ENCODE results near the gene C2CD4C. TPM values are rescaled to one million over a fixed set of nuclear protein-coding genes. Genes with fewer than 3 reads are reported as not detected.

Gene C2CD4C
- total and polyA plus RNA-seq, 2 of the 13 experiments (the other 11 are each of a cell fraction or from before 2014, with no cell fraction given) = not detected

DNA sequence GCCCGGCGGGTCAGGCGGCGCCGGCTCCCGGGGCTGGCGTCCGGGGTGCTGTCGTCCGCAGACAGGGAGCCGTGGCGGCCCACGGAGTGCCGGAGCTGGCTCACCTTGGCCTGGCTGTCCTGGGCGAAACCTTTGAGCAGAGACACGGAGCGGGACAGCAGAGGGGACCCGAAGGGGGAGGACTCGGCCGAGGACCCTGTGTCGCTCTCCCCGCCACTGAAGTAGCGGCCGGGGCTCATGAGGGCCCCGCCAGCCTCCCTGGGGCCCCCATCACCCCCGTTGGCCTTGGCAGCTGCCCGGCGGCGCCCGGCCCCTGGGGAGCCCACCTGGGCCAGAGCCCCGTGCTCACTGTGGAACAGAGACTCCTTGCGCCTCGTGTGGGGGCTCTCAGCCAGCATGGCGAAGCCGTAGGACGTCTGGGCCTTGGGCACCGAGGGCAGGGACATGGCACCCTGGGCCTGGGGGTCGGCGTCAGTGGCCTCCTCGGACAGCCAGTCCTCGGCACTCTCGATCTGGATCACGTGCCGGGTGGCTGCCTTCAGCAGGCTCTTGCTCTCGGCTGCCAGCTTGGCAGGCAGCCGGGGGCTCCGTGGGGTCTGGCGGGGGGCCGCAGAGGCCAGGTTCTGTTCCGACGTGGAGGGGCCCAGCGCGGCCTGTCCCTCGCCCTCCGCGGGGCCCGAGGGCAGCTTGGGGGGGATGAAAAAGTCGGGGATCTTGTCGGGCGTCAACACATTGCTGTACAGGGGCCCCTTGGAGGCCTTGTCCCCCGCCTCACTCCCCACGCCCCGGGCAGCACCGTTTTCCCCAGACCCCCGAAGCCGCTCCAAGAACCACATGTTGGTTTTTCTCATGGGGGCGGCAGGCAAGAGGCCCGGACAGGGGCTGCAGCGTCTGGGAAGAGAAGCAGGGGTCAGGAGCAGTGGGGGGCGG is 1.2 kb downstream of the C2CD4C start (continued):
- TF ChIP-seq CREM (IDR thresholded peaks at IDR 0.05) (no peak), CREM (CRISPR knock-in tag; IDR thresholded peaks at IDR 0.05) (no peak)

DNA sequence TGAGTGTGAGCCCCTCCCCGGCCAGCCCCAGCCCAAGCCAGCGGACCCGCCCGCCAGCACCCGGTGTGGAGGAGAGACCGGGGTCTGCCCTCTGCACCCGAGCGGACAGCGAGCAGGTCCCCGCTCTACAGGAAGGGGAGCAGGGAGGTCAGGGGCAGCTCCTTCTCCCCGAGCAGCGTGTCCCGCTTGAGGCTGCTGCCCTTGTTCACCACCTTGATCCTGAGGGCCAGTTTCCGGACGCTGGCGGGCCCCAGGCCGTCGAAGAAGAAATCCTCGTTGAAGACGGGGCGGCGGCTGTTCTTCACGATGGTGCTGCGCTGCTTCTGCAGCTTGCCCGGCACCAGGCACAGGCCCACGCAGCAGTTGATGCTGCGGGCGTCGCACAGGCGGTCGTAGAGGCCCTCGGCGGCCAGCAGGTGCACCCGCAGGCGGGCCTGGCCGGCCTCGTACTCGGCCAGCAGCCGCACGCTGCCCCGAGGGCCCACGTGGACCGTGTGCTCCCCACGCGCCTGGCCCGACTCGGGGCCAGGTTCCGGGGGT is 1.9 kb downstream of the C2CD4C start:
- peaks cover 39 to 80% of the 10 kb centered on the region in 2 experiments for H3K27me3 ChIP-seq (ENCODE audit: control insufficient read depth in 1 of 2, insufficient read depth in 2 of 2, low read length in 2 of 2)
- CTCF ChIA-PET (ENCODE audit: low intra/inter-chr PET ratio, low total read pairs) = no interaction called here
- no peaks in the 10 kb centered on the region for H3K4me1 ChIP-seq (ENCODE audit: insufficient read depth, low read length)
- H3K9me3 ChIP-seq (ENCODE audit: low read length) = no peaks in the 10 kb centered on the region
- no peak overlapping the region for H3K9ac ChIP-seq (ENCODE audit: insufficient read depth, low read depth, low read length)
- ATAC-seq (peak; percentile 56), DNase-seq (ENCODE audit: low spot score) (no peak), FAIRE-seq (no peak)
- H4K20me1 ChIP-seq (ENCODE audit: insufficient read depth, low read length) = 0 out of 2 replicates have a peak, but pooled peaks cover 2% of the 10 kb centered on the region
- no peaks in the 10 kb centered on the region for H3K79me2 ChIP-seq (ENCODE audit: insufficient read depth, low read length)
- WGBS (ENCODE audit: low lambda C conversion rate) = 20% methylated on average over 1 of the region's 48 CpGs
- H3K4me2 ChIP-seq (ENCODE audit: low read depth, low read length) = no peak overlapping the region
- H3K4me3 ChIP-seq (replicated peaks in 1 of 3; ENCODE audit: insufficient read depth in 1 of 3, low read depth in 2 of 3, low read length in 3 of 3) = no peak overlapping the region
- no TSS peak for BruUV-seq (replicated peaks)
- intact Hi-C loops (cut with micrococcal nuclease; ENCODE audit: unreplicated experiment) = no loop called here
- in situ Hi-C loops (cut with HindIII; ENCODE audit: extremely low pct_ligation_motif_present, low pct_unique_long_range_greater_than_20kb) = no loop called here
- H3K27ac ChIP-seq (ENCODE audit: extremely low read length, insufficient read depth, low read length) = no peak overlapping the region
- no peak overlapping the region for H2AFZ ChIP-seq (ENCODE audit: low read length)
- H3K36me3 ChIP-seq (replicated peaks in 1 of 2; ENCODE audit: control insufficient read depth in 1 of 2, insufficient read depth in 2 of 2, low read length in 2 of 2) = no peaks in the 10 kb centered on the region
- POLR2A ChIA-PET = no interaction called here
- TF ChIP-seq, protein P1, sequence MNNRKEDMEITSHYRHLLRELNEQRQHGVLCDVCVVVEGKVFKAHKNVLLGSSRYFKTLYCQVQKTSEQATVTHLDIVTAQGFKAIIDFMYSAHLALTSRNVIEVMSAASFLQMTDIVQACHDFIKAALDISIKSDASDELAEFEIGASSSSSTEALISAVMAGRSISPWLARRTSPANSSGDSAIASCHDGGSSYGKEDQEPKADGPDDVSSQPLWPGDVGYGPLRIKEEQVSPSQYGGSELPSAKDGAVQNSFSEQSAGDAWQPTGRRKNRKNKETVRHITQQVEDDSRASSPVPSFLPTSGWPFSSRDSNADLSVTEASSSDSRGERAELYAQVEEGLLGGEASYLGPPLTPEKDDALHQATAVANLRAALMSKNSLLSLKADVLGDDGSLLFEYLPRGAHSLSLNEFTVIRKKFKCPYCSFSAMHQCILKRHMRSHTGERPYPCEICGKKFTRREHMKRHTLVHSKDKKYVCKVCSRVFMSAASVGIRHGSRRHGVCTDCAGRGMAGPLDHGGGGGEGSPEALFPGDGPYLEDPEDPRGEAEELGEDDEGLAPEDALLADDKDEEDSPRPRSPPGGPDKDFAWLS (CRISPR knock-in tag; IDR thresholded peaks at IDR 0.05; ENCODE audit: borderline replicate concordance) = no peak
- TF ChIP-seq ZNF616 (CRISPR knock-in tag; IDR thresholded peaks at IDR 0.05; ENCODE audit: low read depth) = no peak
- TF ChIP-seq ZNF816 (CRISPR knock-in tag; IDR thresholded peaks at IDR 0.05; ENCODE audit: borderline replicate concordance) = no peak
- no peak for TF ChIP-seq TOE1 (CRISPR knock-in tag; IDR thresholded peaks at IDR 0.05)
- TF ChIP-seq, protein P2, sequence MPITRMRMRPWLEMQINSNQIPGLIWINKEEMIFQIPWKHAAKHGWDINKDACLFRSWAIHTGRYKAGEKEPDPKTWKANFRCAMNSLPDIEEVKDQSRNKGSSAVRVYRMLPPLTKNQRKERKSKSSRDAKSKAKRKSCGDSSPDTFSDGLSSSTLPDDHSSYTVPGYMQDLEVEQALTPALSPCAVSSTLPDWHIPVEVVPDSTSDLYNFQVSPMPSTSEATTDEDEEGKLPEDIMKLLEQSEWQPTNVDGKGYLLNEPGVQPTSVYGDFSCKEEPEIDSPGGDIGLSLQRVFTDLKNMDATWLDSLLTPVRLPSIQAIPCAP (CRISPR knock-in tag; IDR thresholded peaks at IDR 0.05; ENCODE audit: low read depth) = no peak
- TF ChIP-seq ZNF614 (CRISPR knock-in tag; IDR thresholded peaks at IDR 0.05; ENCODE audit: borderline replicate concordance) = no peak
- no peak for TF ChIP-seq GFI1 (CRISPR knock-in tag; IDR thresholded peaks at IDR 0.05; ENCODE audit: borderline replicate concordance)
- no peak for TF ChIP-seq ETV6 (CRISPR knock-in tag; conservative IDR thresholded peaks at IDR 0.05)
- TF ChIP-seq ZNF224 (CRISPR knock-in tag; IDR thresholded peaks at IDR 0.05) = no peak
- no peak for TF ChIP-seq MTF1 (CRISPR knock-in tag; IDR thresholded peaks at IDR 0.05)
- TF ChIP-seq RFX5 (IDR thresholded peaks at IDR 0.05; ENCODE audit: low read depth, low read length) = no peak
- no peak for TF ChIP-seq ZNF83 (CRISPR knock-in tag; IDR thresholded peaks at IDR 0.05; ENCODE audit: borderline replicate concordance)
- TF ChIP-seq ZNF530 (CRISPR knock-in tag; IDR thresholded peaks at IDR 0.05; ENCODE audit: low read depth) = no peak
- TF ChIP-seq ARNT2 (CRISPR knock-in tag; IDR thresholded peaks at IDR 0.05; ENCODE audit: low read depth) = no peak
- no peak for TF ChIP-seq ZNF282 (IDR thresholded peaks at IDR 0.05; ENCODE audit: partially characterized antibody)
- TF ChIP-seq ZZZ3 (CRISPR knock-in tag; IDR thresholded peaks at IDR 0.05; ENCODE audit: borderline replicate concordance) = no peak
- TF ChIP-seq ZNF550 (CRISPR knock-in tag; IDR thresholded peaks at IDR 0.05; ENCODE audit: borderline replicate concordance) = no peak
